Activated naive CD4-positive, alpha-beta T cell treated with anti-CD3 and anti-CD28 coated beads for 36 hours (primary cell): Measurements from ENCODE around the gene ATP5PD. TPM values are rescaled to one million over a fixed set of nuclear protein-coding genes. Genes with fewer than 3 reads are reported as not detected.

Source experiments
- CTCF ChIA-PET: fragments of 350-600 bp; sonication (Branson Sonifier 250); formaldehyde crosslinking; loops from one replicate; lab custom pipeline; 2021; ENCODE audit warnings: antibody characterized with exemption; lab: Charles Lee
- DNase-seq: peaks from one replicate; pipeline ENCODE4 v3.0.0-alpha.2; 2020
- H3K27ac Mint-ChIP-seq: one replicate; pipeline ENCODE4 v1.8.0; 2021; ENCODE audit warnings: mild to moderate bottlenecking, mixed read lengths
- H3K27me3 Mint-ChIP-seq: one replicate; pipeline ENCODE4 v1.8.0; 2021; ENCODE audit warnings: low read depth, mixed read lengths
- H3K36me3 Mint-ChIP-seq: one replicate; pipeline ENCODE4 v1.8.0; 2021; ENCODE audit warnings: low read depth, mixed read lengths
- H3K4me1 Mint-ChIP-seq: one replicate; pipeline ENCODE4 v1.8.0; 2021; ENCODE audit warnings: low read depth, mixed read lengths
- H3K4me3 Mint-ChIP-seq: one replicate; pipeline ENCODE4 v1.8.0; 2021; ENCODE audit warnings: mild to moderate bottlenecking, moderate library complexity, mixed read lengths
- H3K9me3 Mint-ChIP-seq: one replicate; pipeline ENCODE4 v1.8.0; 2021; ENCODE audit warnings: mixed read lengths
- intact Hi-C: fragments of 100-400 bp; cut with micrococcal nuclease; formaldehyde crosslinking; loops from one replicate; pipeline ENCODE4 v1.15.1; 2023
- total RNA-seq, 2 experiments: library from RNA; stranded (reverse); gene quantifications; one replicate each; pipeline ENCODE4 v1.2.3, GENCODE V29; 2021

The ATP5PD gene
- total RNA-seq, 2 experiments from 2014 or later: 227 to 249 TPM

GRCh38 chr17:75086496-75087181, 39.9 kb upstream of the ATP5PD start:
- DNase-seq: no peak
- Mint-ChIP-seq H3K9me3 (no peaks in the 10 kb centered on the region), H3K4me1 (peaks cover 42% of the 10 kb centered on the region), H3K27ac (no peak overlapping the region), H3K36me3 (no peaks in the 10 kb centered on the region), H3K4me3 (peak overlapping the region; percentile 10), H3K27me3 (no peaks in the 10 kb centered on the region)
- intact Hi-C loops: loop anchor here (5.0 kb wide), 2 partner anchors 39 to 124 kb away; partner anchors contain the start of genes ATP5PD and KCTD2
- CTCF ChIA-PET: no interaction called here

GRCh38 chr17:75084039-75084660, 37.4 kb upstream of the ATP5PD start:
- H3K27me3 Mint-ChIP-seq: no peaks in the 10 kb centered on the region
- DNase-seq: peak; percentile 36
- H3K36me3 Mint-ChIP-seq: no peaks in the 10 kb centered on the region
- CTCF ChIA-PET: interaction anchor here (0.7 to 1.9 kb wide), 6 partner anchors 10 to 1773 kb away, joined by 3 to 10 read pairs (median 4); no protein-coding TSS in a partner anchor
- H3K4me3 Mint-ChIP-seq: no peak overlapping the region
- no peak overlapping the region for H3K27ac Mint-ChIP-seq
- intact Hi-C loops: no loop called here
- no peaks in the 10 kb centered on the region for H3K9me3 Mint-ChIP-seq
- peaks cover 34% of the 10 kb centered on the region for H3K4me1 Mint-ChIP-seq

- CTCF ChIA-PET: no interaction called here
- Mint-ChIP-seq H3K27me3 (no peaks in the 10 kb centered on the region), H3K27ac (no peak overlapping the region), H3K4me3 (no peak overlapping the region), H3K9me3 (no peaks in the 10 kb centered on the region), H3K4me1 (peaks cover 33% of the 10 kb centered on the region), H3K36me3 (no peaks in the 10 kb centered on the region)
- intact Hi-C loops: no loop called here
- DNase-seq: no peak
These were observed 35.9 kb upstream of the ATP5PD start for GRCh38 chr17:75082683-75083082.

- DNase-seq: no peak
- intact Hi-C loops: no loop called here
- Mint-ChIP-seq H3K27me3 (no peaks in the 10 kb centered on the region), H3K36me3 (no peaks in the 10 kb centered on the region), H3K9me3 (no peaks in the 10 kb centered on the region), H3K4me1 (peaks cover 33% of the 10 kb centered on the region), H3K4me3 (no peak overlapping the region), H3K27ac (no peak overlapping the region)
- CTCF ChIA-PET: interaction anchor here (0.6 to 0.9 kb wide), 2 partner anchors 48 to 121 kb away, joined by 3 read pairs; no protein-coding TSS in a partner anchor
These were observed 35.1 kb upstream of the ATP5PD start for GRCh38 chr17:75081611-75082540.

- no peaks in the 10 kb centered on the region for H3K36me3 Mint-ChIP-seq
These were observed 32.2 kb upstream of the ATP5PD start for GRCh38 chr17:75079023-75079373.

GRCh38 chr17:75078284-75079022, 31.7 kb upstream of the ATP5PD start:
- no peaks in the 10 kb centered on the region for H3K27me3 Mint-ChIP-seq
- DNase-seq: no peak
- peaks cover 17% of the 10 kb centered on the region for H3K4me1 Mint-ChIP-seq
- H3K4me3 Mint-ChIP-seq: no peak overlapping the region
- CTCF ChIA-PET: interaction anchor here (0.6 to 1.5 kb wide), 4 partner anchors 8 to 212 kb away, joined by 3 to 5 read pairs (median 4); no protein-coding TSS in a partner anchor
- intact Hi-C loops: no loop called here
- H3K27ac Mint-ChIP-seq: peak overlapping the region; percentile 11
- no peaks in the 10 kb centered on the region for H3K36me3 Mint-ChIP-seq
- H3K9me3 Mint-ChIP-seq: no peaks in the 10 kb centered on the region

More at GRCh38 chr17:75079023-75079373, 32.2 kb upstream of the ATP5PD start:
- no peak overlapping the region for H3K4me3 Mint-ChIP-seq
- no peaks in the 10 kb centered on the region for H3K9me3 Mint-ChIP-seq
- intact Hi-C loops: no loop called here
- DNase-seq: no peak
- peaks cover 21% of the 10 kb centered on the region for H3K4me1 Mint-ChIP-seq
- no peaks in the 10 kb centered on the region for H3K27me3 Mint-ChIP-seq
- peak overlapping the region; percentile 11 for H3K27ac Mint-ChIP-seq
- CTCF ChIA-PET: interaction anchor here (1.0 to 1.5 kb wide), 2 partner anchors 9 to 35 kb away, joined by 4 to 5 read pairs; no protein-coding TSS in a partner anchor

GRCh38 chr17:75077496-75078283, 30.9 kb upstream of the ATP5PD start:
- Mint-ChIP-seq H3K27me3 (no peaks in the 10 kb centered on the region), H3K9me3 (no peaks in the 10 kb centered on the region), H3K36me3 (no peaks in the 10 kb centered on the region), H3K4me3 (peak overlapping the region; percentile 57), H3K4me1 (peaks cover 17% of the 10 kb centered on the region), H3K27ac (no peak overlapping the region)
- peak; percentile 53 for DNase-seq
- CTCF ChIA-PET: interaction anchor here (0.6 to 1.5 kb wide), 4 partner anchors 8 to 283 kb away, joined by 3 to 5 read pairs (median 4); no protein-coding TSS in a partner anchor
- intact Hi-C loops: no loop called here

GRCh38 chr17:75077072-75077495, 30.3 kb upstream of the ATP5PD start:
- Mint-ChIP-seq H3K36me3 (no peaks in the 10 kb centered on the region), H3K27me3 (no peaks in the 10 kb centered on the region), H3K4me1 (peaks cover 17% of the 10 kb centered on the region), H3K9me3 (no peaks in the 10 kb centered on the region), H3K27ac (no peak overlapping the region), H3K4me3 (no peak overlapping the region)
- intact Hi-C loops: no loop called here
- DNase-seq: no peak
- CTCF ChIA-PET: interaction anchor here (0.6 to 1.5 kb wide), 6 partner anchors 11 to 283 kb away, joined by 3 to 4 read pairs (median 4); partner anchors contain the start of genes OTOP2 and SLC16A5

- Mint-ChIP-seq H3K4me3 (no peak overlapping the region), H3K27ac (no peak overlapping the region), H3K4me1 (peaks cover 17% of the 10 kb centered on the region), H3K9me3 (no peaks in the 10 kb centered on the region), H3K27me3 (no peaks in the 10 kb centered on the region), H3K36me3 (no peaks in the 10 kb centered on the region)
- no peak for DNase-seq
- CTCF ChIA-PET: interaction anchor here (0.6 to 1.5 kb wide), 5 partner anchors 8 to 126 kb away, joined by 3 to 4 read pairs (median 4); partner anchors contain the start of gene SLC16A5
- intact Hi-C loops: no loop called here
These were observed 29.0 kb upstream of the ATP5PD start for GRCh38 chr17:75075597-75076336.

- Mint-ChIP-seq H3K9me3 (no peaks in the 10 kb centered on the region), H3K27ac (no peak overlapping the region), H3K4me1 (peaks cover 15% of the 10 kb centered on the region), H3K36me3 (no peaks in the 10 kb centered on the region), H3K27me3 (no peaks in the 10 kb centered on the region), H3K4me3 (no peak overlapping the region)
- no peak for DNase-seq
- intact Hi-C loops: no loop called here
- CTCF ChIA-PET: interaction anchor here (1.1 kb wide), 1 partner anchor 10 kb away, joined by 10 read pairs; no protein-coding TSS in a partner anchor
These were observed 27.8 kb upstream of the ATP5PD start for GRCh38 chr17:75074532-75074931.
